Stimulated activated CD4-positive, alpha-beta T cell treated with anti-CD3 and anti-CD28 coated beads, Interleukin-4, amount 100 ng/mL, for 48 hours (primary cell): ENCODE data around the gene KIF26B.

ENCODE experiments used
- DNase-seq, 2 donors: peaks; one replicate each; pipeline ENCODE4 v3.0.0-alpha.2; 2020; ENCODE audit warnings: low read depth in 2 of 2

KIF26B gene

GRCh38 chr1:245419989-245420388 lies 265.2 kb downstream of the KIF26B start:
- no peak for DNase-seq

- no peak for DNase-seq
These were observed 266.1 kb downstream of the KIF26B start for GRCh38 chr1:245420926-245421325.

- DNase-seq: no peak
These were observed 273.9 kb downstream of the KIF26B start for GRCh38 chr1:245428681-245429080.

GRCh38 chr1:245431706-245432105 lies 276.9 kb downstream of the KIF26B start:
- no peak for DNase-seq

GRCh38 chr1:245432228-245432875 lies 277.6 kb downstream of the KIF26B start:
- DNase-seq: no peak

GRCh38 chr1:245433561-245433960 lies 278.8 kb downstream of the KIF26B start:
- no peak for DNase-seq

- DNase-seq: no peak
These were observed 279.5 kb downstream of the KIF26B start for GRCh38 chr1:245434280-245434679.

GRCh38 chr1:245436407-245436806 lies 281.6 kb downstream of the KIF26B start:
- no peak for DNase-seq

GRCh38 chr1:245437369-245438062 lies 282.7 kb downstream of the KIF26B start:
- no peak for DNase-seq

GRCh38 chr1:245440922-245441321 lies 286.1 kb downstream of the KIF26B start:
- DNase-seq: no peak

- DNase-seq: no peak
These were observed 286.9 kb downstream of the KIF26B start for GRCh38 chr1:245441689-245442088.

- no peak for DNase-seq
These were observed 289.5 kb downstream of the KIF26B start for GRCh38 chr1:245444147-245444828.

GRCh38 chr1:245444945-245445344 lies 290.2 kb downstream of the KIF26B start:
- no peak for DNase-seq

GRCh38 chr1:245448531-245448930 lies 293.7 kb downstream of the KIF26B start:
- no peak for DNase-seq

- DNase-seq: no peak
These were observed 294.2 kb downstream of the KIF26B start for GRCh38 chr1:245448975-245449431.

GRCh38 chr1:245453541-245453940 lies 298.8 kb downstream of the KIF26B start:
- no peak for DNase-seq

GRCh38 chr1:245454051-245454450 lies 299.3 kb downstream of the KIF26B start:
- DNase-seq: no peak

GRCh38 chr1:245457562-245457961 lies 302.8 kb downstream of the KIF26B start:
- DNase-seq: no peak

GRCh38 chr1:245458234-245458633 lies 303.4 kb downstream of the KIF26B start:
- no peak for DNase-seq

GRCh38 chr1:245458761-245459174 lies 304.0 kb downstream of the KIF26B start:
- DNase-seq: no peak

GRCh38 chr1:245459621-245460020 lies 304.8 kb downstream of the KIF26B start:
- DNase-seq: no peak

- no peak for DNase-seq
These were observed 306.9 kb downstream of the KIF26B start for GRCh38 chr1:245461681-245462080.

GRCh38 chr1:245462161-245462560 lies 307.4 kb downstream of the KIF26B start:
- no peak for DNase-seq
